ENCODE data around the gene CSNK2A2.

CSNK2A2 gene

GRCh38 chr16:58152246-58152868 lies 45.5 kb downstream of the CSNK2A2 start:
- in situ Hi-C loops (cut with MboI; ENCODE audit: low sequenced_read_pairs): no loop called here

DNA sequence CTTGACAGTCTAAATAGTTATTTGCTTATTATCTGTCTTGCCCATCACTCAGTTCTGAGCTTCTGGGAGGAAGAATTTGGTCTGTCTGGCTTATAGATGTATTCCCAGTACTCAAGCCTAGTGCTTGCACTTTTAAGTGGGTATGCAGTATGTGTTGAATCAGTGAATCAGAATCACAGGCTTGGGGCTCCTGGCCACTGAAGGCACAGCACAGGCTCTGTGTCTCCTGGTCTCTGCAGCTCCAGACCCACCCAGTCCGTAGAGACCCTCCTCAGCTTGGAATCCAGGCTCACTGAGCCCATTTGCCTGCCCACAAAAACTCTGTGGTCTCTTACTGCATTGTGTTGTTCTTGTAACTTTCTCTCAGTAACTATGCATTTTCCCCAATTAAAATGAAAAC lies 49.4 kb downstream of the CSNK2A2 start:
- in situ Hi-C loops (cut with MboI; ENCODE audit: low sequenced_read_pairs): no loop called here

- in situ Hi-C loops (cut with MboI; ENCODE audit: low sequenced_read_pairs): no loop called here
These were observed 49.8 kb downstream of the CSNK2A2 start for GRCh38 chr16:58148099-58148498.

DNA sequence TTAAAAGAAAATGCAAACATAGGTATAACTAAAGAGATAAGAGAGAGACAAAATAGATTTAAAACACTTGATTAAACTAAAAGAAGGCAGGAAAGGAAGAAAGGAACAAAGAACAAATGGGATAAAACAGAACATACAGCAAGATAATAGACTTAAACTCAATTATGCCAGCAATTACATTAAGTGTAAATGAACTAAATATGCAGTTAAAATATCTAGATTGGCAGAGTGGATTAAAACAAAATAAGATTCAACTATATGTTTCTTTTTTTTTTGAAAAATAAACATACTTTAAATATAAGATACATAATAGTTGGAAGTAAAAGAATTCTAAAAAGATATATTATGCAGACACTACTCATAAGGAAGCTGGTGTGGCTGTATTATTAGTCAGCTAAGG lies 59.1 kb downstream of the CSNK2A2 start:
- in situ Hi-C loops (cut with MboI; ENCODE audit: low sequenced_read_pairs): no loop called here

DNA sequence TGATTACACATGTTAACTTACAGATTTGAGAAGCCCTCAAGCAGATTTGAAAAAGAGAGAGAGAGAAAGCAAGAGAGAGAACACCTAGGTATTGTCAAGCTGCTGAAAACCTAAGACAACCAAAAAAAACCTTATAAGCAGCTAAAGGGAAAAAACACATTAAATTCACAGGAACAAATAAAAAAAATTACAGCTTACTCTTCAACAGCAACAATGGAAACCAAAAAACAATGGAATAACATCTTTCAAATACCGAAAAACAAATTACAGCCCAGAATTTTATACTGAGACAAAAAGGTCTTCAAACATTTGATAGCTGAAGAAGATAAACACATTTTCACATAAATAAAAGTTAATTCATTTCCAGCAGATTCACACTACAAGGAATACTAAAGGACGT lies 60.3 kb downstream of the CSNK2A2 start:
- in situ Hi-C loops (cut with MboI; ENCODE audit: low sequenced_read_pairs): no loop called here

- in situ Hi-C loops (cut with MboI; ENCODE audit: low sequenced_read_pairs): no loop called here
These were observed 68.6 kb downstream of the CSNK2A2 start, which contains the start of gene CFAP20 for GRCh38 chr16:58129097-58129936. Gene CFAP20, minus strand, starts transcription at chr16:58129381. Its CDS starts 266 bp downstream, at chr16:58129115.

GRCh38 chr16:58128711-58129096 lies 69.2 kb downstream of the CSNK2A2 start:
- in situ Hi-C loops (cut with MboI; ENCODE audit: low sequenced_read_pairs): no loop called here

- in situ Hi-C loops (cut with MboI; ENCODE audit: low sequenced_read_pairs): no loop called here
These were observed 69.7 kb downstream of the CSNK2A2 start for GRCh38 chr16:58128181-58128631.

- in situ Hi-C loops (cut with MboI; ENCODE audit: low sequenced_read_pairs): no loop called here
These were observed 70.3 kb downstream of the CSNK2A2 start for GRCh38 chr16:58127634-58128033.

- in situ Hi-C loops (cut with MboI; ENCODE audit: low sequenced_read_pairs): no loop called here
These were observed 70.8 kb downstream of the CSNK2A2 start for GRCh38 chr16:58127033-58127556.

- in situ Hi-C loops (cut with MboI; ENCODE audit: low sequenced_read_pairs): no loop called here
These were observed 71.4 kb downstream of the CSNK2A2 start for GRCh38 chr16:58126451-58126961.

DNA sequence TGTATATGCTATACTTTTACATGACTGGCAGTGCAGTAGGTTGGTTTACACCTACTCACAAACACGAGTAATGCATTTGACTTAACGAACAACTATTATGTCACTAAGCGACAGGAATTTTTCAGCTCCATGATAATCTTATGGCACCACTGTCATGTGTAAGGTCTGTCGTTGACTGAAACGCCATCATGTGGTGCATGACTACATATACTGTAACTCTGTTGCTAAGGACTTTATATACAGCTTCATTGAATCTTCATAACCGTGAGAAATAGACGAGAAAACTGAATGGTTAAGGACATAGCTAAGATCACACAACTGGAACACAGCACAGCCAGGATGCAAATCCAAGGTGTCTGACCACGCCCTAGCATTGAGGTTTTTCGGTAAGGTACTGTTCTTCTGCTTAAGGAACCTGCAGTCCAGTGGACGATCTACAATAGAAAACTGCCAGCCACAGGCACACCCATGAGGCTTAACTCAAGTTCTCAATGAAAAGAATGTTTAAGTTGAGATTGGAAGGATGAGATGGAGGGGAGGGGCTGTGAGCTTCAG lies 72.0 kb downstream of the CSNK2A2 start:
- in situ Hi-C loops (cut with MboI; ENCODE audit: low sequenced_read_pairs): no loop called here

GRCh38 chr16:58125041-58125440 lies 72.9 kb downstream of the CSNK2A2 start:
- in situ Hi-C loops (cut with MboI; ENCODE audit: low sequenced_read_pairs): no loop called here

DNA sequence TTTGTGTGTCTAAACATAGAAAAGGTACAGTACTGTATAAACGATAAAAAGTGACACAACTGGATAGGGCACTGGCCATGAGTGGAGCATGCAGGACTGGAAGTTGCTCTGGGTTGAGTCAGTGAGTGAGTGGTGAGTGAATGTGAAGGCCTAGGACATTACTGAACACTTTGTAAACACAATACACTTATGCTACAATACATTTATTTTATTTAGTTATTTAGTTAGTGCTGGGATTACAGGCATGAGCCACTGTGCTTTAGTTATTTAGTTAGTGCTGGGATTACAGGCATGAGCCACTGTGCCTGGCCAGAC lies 73.3 kb downstream of the CSNK2A2 start:
- in situ Hi-C loops (cut with MboI; ENCODE audit: low sequenced_read_pairs): no loop called here

GRCh38 chr16:58123896-58124600 lies 73.9 kb downstream of the CSNK2A2 start:
- in situ Hi-C loops (cut with MboI; ENCODE audit: low sequenced_read_pairs): no loop called here

GRCh38 chr16:58121132-58121531 lies 76.8 kb downstream of the CSNK2A2 start:
- in situ Hi-C loops (cut with MboI; ENCODE audit: low sequenced_read_pairs): no loop called here

DNA sequence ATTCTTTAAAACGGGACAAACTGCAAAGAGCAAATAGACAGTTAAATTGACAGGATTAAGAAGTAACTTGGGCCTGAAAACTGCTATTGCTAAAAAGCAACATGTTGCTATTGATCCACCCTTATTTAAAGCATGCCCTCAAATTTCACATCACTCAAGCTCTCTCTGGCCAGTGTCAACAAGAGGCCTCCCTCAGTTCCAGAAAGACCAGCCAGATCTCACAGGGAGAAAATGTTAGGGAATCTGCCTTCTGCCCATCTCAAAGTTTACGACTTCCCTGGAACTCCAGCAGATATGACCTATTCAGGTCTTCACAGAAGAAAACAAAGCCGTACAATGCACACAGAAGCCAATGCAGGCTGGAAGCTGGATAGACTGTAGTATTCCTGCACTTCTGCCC lies 77.7 kb downstream of the CSNK2A2 start:
- in situ Hi-C loops (cut with MboI; ENCODE audit: low sequenced_read_pairs): no loop called here

DNA sequence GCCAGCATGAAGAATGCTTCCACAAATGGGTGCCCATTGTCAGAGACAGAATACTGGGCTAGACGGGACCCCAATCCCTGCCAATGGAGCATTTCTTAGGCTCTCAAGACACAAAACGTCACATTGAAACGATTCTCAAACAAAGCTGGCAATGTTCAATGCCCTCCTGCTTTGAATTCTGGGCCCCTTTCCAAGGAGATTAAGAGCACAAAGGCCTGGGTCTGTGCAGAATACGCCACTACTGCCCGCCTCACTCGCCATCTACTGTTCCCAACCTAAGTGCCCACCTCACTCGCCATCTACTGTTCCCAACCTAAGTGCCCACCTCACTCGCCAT lies 78.4 kb downstream of the CSNK2A2 start:
- in situ Hi-C loops (cut with MboI; ENCODE audit: low sequenced_read_pairs): no loop called here

GRCh38 chr16:58118801-58119508 lies 79.0 kb downstream of the CSNK2A2 start:
- in situ Hi-C loops (cut with MboI; ENCODE audit: low sequenced_read_pairs): no loop called here

- in situ Hi-C loops (cut with MboI; ENCODE audit: low sequenced_read_pairs): no loop called here
These were observed 81.4 kb downstream of the CSNK2A2 start for GRCh38 chr16:58116529-58116928.

DNA sequence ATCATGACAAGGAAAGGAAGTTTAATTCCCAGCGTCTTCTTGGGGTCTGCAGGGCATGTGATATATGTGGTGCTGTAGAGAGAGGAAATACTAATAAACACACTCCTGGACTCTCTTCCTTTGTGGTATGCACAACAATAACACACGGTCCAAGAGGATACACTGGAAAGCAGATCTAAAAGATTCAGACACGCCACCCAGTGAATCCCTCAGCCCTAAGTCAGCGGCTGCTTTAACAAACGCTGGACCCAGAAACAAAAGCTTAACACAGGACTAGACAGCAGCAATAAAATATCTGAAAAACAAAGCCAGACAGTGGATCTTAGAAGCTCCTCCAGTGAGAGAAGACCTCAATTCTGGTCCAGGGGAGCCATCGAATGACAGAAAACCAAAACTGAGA lies 81.8 kb downstream of the CSNK2A2 start:
- in situ Hi-C loops (cut with MboI; ENCODE audit: low sequenced_read_pairs): no loop called here

Data from hTERT RPE-1 (cell line).